ENCODE measurements around the gene CES2.

CES2 gene

DNA sequence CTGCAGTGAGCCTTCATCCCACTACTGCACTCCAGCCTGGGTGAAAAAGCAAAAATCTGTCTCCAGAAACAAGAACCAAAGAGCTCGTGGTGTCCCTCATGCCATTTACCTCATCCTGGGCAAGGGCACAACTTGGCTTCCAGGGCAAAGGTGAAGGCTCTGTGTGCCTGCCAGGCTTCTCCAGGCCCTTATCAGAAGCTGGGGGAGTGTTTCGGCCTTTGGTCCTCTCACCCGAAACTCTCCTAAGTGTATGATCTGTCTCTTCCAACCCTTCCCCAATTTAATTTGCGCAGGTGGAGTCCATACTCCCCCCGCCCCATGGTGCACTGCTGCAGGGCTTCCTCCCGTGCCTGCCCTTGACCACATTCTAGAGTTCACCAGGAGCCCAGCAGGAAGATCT lies 1.1 kb downstream of the CES2 start:
- Histone ChIP-seq H2AFZ (ENCODE audit: low read depth, low read length) (no peak overlapping the region), H4K20me1 (ENCODE audit: insufficient read depth, low read length) (0 out of 2 replicates have a peak, but pooled peaks cover 3% of the 10 kb centered on the region), H3K9me3 (ENCODE audit: insufficient read depth, low read length) (no peaks in the 10 kb centered on the region), H3K27me3 (ENCODE audit: low read depth, low read length) (no peaks in the 10 kb centered on the region), H3K9ac (ENCODE audit: low read length) (no peak overlapping the region), H3K27ac (ENCODE audit: low read length) (no peak overlapping the region), H3K4me3 (ENCODE audit: low read length) (no peak overlapping the region), H3K4me1 (ENCODE audit: low read length) (peaks cover 13% of the 10 kb centered on the region), H3K79me2 (ENCODE audit: low read length) (peaks cover 47% of the 10 kb centered on the region), H3K4me2 (ENCODE audit: low read length) (no peak overlapping the region), H3K36me3 (replicated peaks; ENCODE audit: low read depth, low read length) (peaks cover 15% of the 10 kb centered on the region)
- TF ChIP-seq CTCF (IDR thresholded peaks at IDR 0.05; ENCODE audit: low read depth, low read length) = no peak
- TF ChIP-seq EZH2phosphoT487 (IDR thresholded peaks at IDR 0.05; ENCODE audit: low read depth) = no peak

GRCh38 chr16:66936889-66937554 lies 1.7 kb downstream of the CES2 start:
- H3K36me3 ChIP-seq (replicated peaks; ENCODE audit: low read depth, low read length) = peaks cover 14% of the 10 kb centered on the region
- H3K9ac ChIP-seq (ENCODE audit: low read length) = no peak overlapping the region
- no peak overlapping the region for H3K4me3 ChIP-seq (ENCODE audit: low read length)
- TF ChIP-seq CTCF (IDR thresholded peaks at IDR 0.05; ENCODE audit: low read depth, low read length) = no peak
- no peak for TF ChIP-seq EZH2phosphoT487 (IDR thresholded peaks at IDR 0.05; ENCODE audit: low read depth)
- no peak overlapping the region for H2AFZ ChIP-seq (ENCODE audit: low read depth, low read length)
- H3K79me2 ChIP-seq (ENCODE audit: low read length) = peaks cover 47% of the 10 kb centered on the region
- peaks cover 13% of the 10 kb centered on the region for H3K4me1 ChIP-seq (ENCODE audit: low read length)
- no peak overlapping the region for H3K4me2 ChIP-seq (ENCODE audit: low read length)
- no peak overlapping the region for H3K27ac ChIP-seq (ENCODE audit: low read length)
- no peaks in the 10 kb centered on the region for H3K9me3 ChIP-seq (ENCODE audit: insufficient read depth, low read length)
- 0 out of 2 replicates have a peak, but pooled peaks cover 3% of the 10 kb centered on the region for H4K20me1 ChIP-seq (ENCODE audit: insufficient read depth, low read length)
- no peaks in the 10 kb centered on the region for H3K27me3 ChIP-seq (ENCODE audit: low read depth, low read length)

DNA sequence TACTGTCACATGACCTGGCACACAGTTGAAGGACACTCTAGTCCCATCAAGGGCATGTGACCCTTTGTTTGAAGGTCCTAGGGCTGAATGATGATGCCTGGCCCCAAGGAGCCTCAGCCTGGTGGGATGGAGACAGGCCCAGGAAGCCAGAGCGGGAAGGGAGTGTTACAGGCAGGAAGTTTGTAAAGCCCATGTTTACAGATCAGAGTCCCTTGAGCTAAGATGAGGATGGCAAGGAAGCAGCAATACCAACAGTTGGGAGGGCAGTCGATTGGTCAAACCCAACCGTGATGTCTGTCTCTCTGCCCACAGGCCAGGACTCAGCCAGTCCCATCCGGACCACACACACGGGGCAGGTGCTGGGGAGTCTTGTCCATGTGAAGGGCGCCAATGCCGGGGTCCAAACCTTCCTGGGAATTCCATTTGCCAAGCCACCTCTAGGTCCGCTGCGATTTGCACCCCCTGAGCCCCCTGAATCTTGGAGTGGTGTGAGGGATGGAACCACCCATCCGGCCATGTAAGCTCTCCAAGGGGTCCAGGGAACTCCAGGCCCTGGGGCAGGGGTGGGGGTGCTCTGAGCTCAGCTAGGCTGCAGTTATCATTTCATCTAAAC lies 2.5 kb downstream of the CES2 start:
- peaks cover 13% of the 10 kb centered on the region for H3K4me1 ChIP-seq (ENCODE audit: low read length)
- H3K4me2 ChIP-seq (ENCODE audit: low read length) = no peak overlapping the region
- no peaks in the 10 kb centered on the region for H3K9me3 ChIP-seq (ENCODE audit: insufficient read depth, low read length)
- H3K36me3 ChIP-seq (replicated peaks; ENCODE audit: low read depth, low read length) = peaks cover 11% of the 10 kb centered on the region
- no peak overlapping the region for H3K4me3 ChIP-seq (ENCODE audit: low read length)
- peaks cover 41% of the 10 kb centered on the region for H3K79me2 ChIP-seq (ENCODE audit: low read length)
- no peaks in the 10 kb centered on the region for H3K27me3 ChIP-seq (ENCODE audit: low read depth, low read length)
- no peak for TF ChIP-seq CTCF (IDR thresholded peaks at IDR 0.05; ENCODE audit: low read depth, low read length)
- TF ChIP-seq EZH2phosphoT487 (IDR thresholded peaks at IDR 0.05; ENCODE audit: low read depth) = no peak
- H2AFZ ChIP-seq (ENCODE audit: low read depth, low read length) = no peak overlapping the region
- no peak overlapping the region for H3K9ac ChIP-seq (ENCODE audit: low read length)
- H3K27ac ChIP-seq (ENCODE audit: low read length) = no peak overlapping the region
- H4K20me1 ChIP-seq (ENCODE audit: insufficient read depth, low read length) = 0 out of 2 replicates have a peak, but pooled peaks cover 3% of the 10 kb centered on the region

DNA sequence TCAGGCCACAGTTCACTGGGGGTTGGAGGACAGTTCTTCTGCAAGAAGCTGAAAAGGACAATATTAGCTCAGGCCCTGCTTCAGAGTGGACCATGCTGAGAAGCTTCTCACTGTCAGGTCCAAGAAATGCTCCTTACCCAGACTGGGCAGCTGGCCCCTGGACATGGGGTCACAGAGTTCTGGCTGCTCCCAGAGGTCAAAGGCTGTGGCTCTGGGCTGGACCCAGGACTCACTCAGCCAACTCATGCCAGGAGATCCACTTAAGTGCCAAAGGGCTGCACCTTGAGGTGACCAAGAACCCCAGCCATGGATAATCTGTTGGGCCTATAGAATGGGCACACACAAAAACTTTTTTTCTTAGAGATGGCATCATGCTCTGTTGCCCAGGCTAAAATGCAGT lies 4.0 kb downstream of the CES2 start:
- no peak overlapping the region for H3K27ac ChIP-seq (ENCODE audit: low read length)
- peaks cover 16% of the 10 kb centered on the region for H3K36me3 ChIP-seq (replicated peaks; ENCODE audit: low read depth, low read length)
- no peaks in the 10 kb centered on the region for H3K27me3 ChIP-seq (ENCODE audit: low read depth, low read length)
- no peaks in the 10 kb centered on the region for H3K9me3 ChIP-seq (ENCODE audit: insufficient read depth, low read length)
- H3K79me2 ChIP-seq (ENCODE audit: low read length) = peaks cover 26% of the 10 kb centered on the region
- no peak overlapping the region for H3K4me3 ChIP-seq (ENCODE audit: low read length)
- H3K4me2 ChIP-seq (ENCODE audit: low read length) = no peak overlapping the region
- peaks cover 6% of the 10 kb centered on the region for H3K4me1 ChIP-seq (ENCODE audit: low read length)
- no peak overlapping the region for H2AFZ ChIP-seq (ENCODE audit: low read depth, low read length)
- TF ChIP-seq EZH2phosphoT487 (IDR thresholded peaks at IDR 0.05; ENCODE audit: low read depth) (no peak), CTCF (IDR thresholded peaks at IDR 0.05; ENCODE audit: low read depth, low read length) (no peak)
- H3K9ac ChIP-seq (ENCODE audit: low read length) = no peak overlapping the region
- 0 out of 2 replicates have a peak, but pooled peaks cover 3% of the 10 kb centered on the region for H4K20me1 ChIP-seq (ENCODE audit: insufficient read depth, low read length)
